Thymus (tissue), 11 donors: ENCODE measurements around the gene FBXO15. TPM values are rescaled to one million over a fixed set of nuclear protein-coding genes. Genes with fewer than 3 reads are reported as not detected.

ENCODE experiments used
- DNase-seq, 9 donors: peaks; one replicate each; pipeline ENCODE4 v3.0.0-alpha.2; 2013; ENCODE audit warnings: low spot score in 9 of 9, low read depth in 6 of 9, missing footprints in 1 of 9
- H3K27ac ChIP-seq, 2 donors: one replicate each; pipeline ENCODE4 v1.5.1; 2013; ENCODE audit warnings: control low read depth in 1 of 2, low read depth in 1 of 2, low read length in 1 of 2, mild to moderate bottlenecking in 1 of 2, moderate library complexity in 1 of 2
- H3K27me3 ChIP-seq, 2 donors: one replicate each; pipeline ENCODE4 v1.5.1; 2013; ENCODE audit warnings: low read length in 1 of 2; ENCODE audit not compliant: control insufficient read depth in 2 of 2, insufficient read depth in 1 of 2
- H3K36me3 ChIP-seq, 2 donors: one replicate each; pipeline ENCODE4 v1.5.1; 2013; ENCODE audit warnings: low read length in 1 of 2, mild to moderate bottlenecking in 1 of 2, moderate library complexity in 1 of 2; ENCODE audit not compliant: control insufficient read depth in 2 of 2, insufficient read depth in 2 of 2
- H3K4me1 ChIP-seq, 2 donors: one replicate each; pipeline ENCODE4 v1.5.1; 2013; ENCODE audit warnings: low read length in 2 of 2; ENCODE audit not compliant: control insufficient read depth in 2 of 2, insufficient read depth in 2 of 2
- H3K4me3 ChIP-seq, 2 donors: one replicate each; pipeline ENCODE4 v1.5.1; 2013; ENCODE audit warnings: low read length in 2 of 2, control low read depth in 1 of 2, mild to moderate bottlenecking in 1 of 2
- H3K9me3 ChIP-seq, 2 donors: one replicate each; pipeline ENCODE4 v1.5.1; 2013; ENCODE audit warnings: low read length in 1 of 2, mild to moderate bottlenecking in 1 of 2; ENCODE audit not compliant: control insufficient read depth in 2 of 2, insufficient read depth in 1 of 2
- WGBS: extraction: QIAGEN DNeasy Blood & Tissue Kit; methylation state at CpG from one replicate; pipeline ENCODE4 v1.1.7; 2013; 5-methylcytosine and 5-hydroxymethylcytosine counted together
- polyA plus RNA-seq: library from polyadenylated mRNA; stranded (reverse); fragments of 200-250 nt; gene quantifications from one replicate; pipeline ENCODE4 v1.2.3, GENCODE V29; 2013
- total RNA-seq: library from RNA; stranded (reverse); fragments of 120-200 nt; gene quantifications from one replicate; pipeline ENCODE4 v1.2.4, GENCODE V29; 2013
- donor health status: healthy.

FBXO15 gene
- total and polyA plus RNA-seq, 2 donors = 5.1 to 9.5 TPM

- no peak for DNase-seq
- Histone ChIP-seq H3K9me3 (no peaks in the 10 kb centered on the region), H3K4me1 (no peaks in the 10 kb centered on the region), H3K27ac (no peak overlapping the region), H3K4me3 (no peak overlapping the region), H3K36me3 (no peaks in the 10 kb centered on the region), H3K27me3 (no peaks in the 10 kb centered on the region)
- 95% methylated on average over 3 of the region's 3 CpGs for WGBS
Observed at GRCh38 chr18:74128159-74128558, 19.5 kb downstream of the FBXO15 start.

DNA sequence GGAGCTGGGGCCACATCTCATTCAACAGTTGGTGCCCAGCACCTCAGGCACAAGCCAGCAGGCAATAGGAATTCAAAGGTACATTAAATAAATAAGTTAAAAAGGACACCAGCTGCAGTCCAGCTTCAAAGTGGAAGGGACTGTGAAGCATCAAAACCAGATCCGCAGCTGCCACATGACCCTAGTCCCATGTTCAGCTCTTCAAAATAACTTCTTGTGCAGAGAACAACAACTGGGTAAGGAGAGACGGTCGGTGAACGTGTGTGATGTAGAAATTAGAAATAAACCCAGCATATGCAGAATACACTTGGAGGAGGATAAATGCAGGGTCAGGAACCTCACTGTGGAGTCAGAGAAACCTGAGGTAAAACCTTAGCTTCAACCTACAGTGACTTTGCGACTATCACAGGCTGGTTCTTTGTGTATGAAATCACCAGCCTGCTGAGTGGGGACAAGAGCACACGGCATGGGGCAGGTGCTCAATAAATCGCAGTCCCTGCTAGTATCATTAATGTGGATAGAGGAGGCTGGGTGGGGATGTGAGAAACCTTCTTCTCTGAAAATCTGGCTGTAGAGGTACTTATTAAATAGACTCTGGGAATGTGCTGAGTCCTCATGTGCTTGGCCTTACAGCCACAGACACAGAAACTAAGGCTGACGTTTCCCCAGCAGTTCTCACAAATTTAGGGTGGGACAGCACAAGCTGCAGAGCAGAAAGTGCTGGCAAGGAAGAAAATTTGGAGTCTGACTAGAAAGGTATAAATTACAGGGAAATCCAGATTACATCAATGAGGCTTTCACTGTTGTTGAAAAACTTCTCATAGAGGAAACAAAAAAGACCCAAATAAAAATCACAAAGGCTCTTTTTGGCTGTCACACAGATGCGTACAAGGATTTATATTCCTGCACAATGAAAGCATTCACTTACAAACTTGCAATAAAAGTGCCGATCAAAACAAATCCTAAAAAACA lies 20.7 kb downstream of the FBXO15 start:
- Histone ChIP-seq H3K36me3 (no peaks in the 10 kb centered on the region), H3K4me3 (no peak overlapping the region), H3K27ac (no peak overlapping the region), H3K9me3 (no peaks in the 10 kb centered on the region), H3K27me3 (no peaks in the 10 kb centered on the region), H3K4me1 (no peaks in the 10 kb centered on the region)
- 91% methylated on average over 10 of the region's 10 CpGs for WGBS
- DNase-seq = no peak

DNA sequence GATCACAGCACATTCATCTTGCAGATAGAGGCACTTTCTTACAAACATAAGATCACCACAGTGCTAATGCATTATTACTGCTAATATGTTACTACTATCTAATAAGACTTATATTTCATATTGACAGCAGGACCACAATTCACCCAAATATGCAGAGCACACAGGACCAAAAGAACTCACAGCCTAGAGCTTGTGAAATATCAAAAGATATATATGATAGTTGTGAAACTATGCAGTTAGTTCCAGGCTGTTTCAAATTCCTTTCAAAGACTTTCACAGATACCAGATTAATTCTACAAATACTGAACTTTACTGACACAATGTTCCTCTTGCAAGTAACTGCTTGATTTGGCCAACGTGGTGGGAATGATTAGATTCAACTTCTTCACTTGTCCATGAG lies 23.0 kb downstream of the FBXO15 start:
- DNase-seq = no peak
- WGBS = 82% methylated on average over 1 of the region's 1 CpG
- H3K4me3 ChIP-seq = no peak overlapping the region
- no peaks in the 10 kb centered on the region for H3K36me3 ChIP-seq
- H3K27ac ChIP-seq = no peak overlapping the region
- H3K4me1 ChIP-seq = no peaks in the 10 kb centered on the region
- H3K27me3 ChIP-seq = no peaks in the 10 kb centered on the region
- H3K9me3 ChIP-seq = no peaks in the 10 kb centered on the region

- H3K9me3 ChIP-seq = no peaks in the 10 kb centered on the region
- H3K27ac ChIP-seq = no peak overlapping the region
- 98% methylated on average over 6 of the region's 6 CpGs for WGBS
- H3K27me3 ChIP-seq = no peaks in the 10 kb centered on the region
- DNase-seq = no peak
- H3K36me3 ChIP-seq = no peaks in the 10 kb centered on the region
- H3K4me1 ChIP-seq = no peaks in the 10 kb centered on the region
- no peak overlapping the region for H3K4me3 ChIP-seq
Observed at GRCh38 chr18:74123200-74123599, 24.4 kb downstream of the FBXO15 start.

DNA sequence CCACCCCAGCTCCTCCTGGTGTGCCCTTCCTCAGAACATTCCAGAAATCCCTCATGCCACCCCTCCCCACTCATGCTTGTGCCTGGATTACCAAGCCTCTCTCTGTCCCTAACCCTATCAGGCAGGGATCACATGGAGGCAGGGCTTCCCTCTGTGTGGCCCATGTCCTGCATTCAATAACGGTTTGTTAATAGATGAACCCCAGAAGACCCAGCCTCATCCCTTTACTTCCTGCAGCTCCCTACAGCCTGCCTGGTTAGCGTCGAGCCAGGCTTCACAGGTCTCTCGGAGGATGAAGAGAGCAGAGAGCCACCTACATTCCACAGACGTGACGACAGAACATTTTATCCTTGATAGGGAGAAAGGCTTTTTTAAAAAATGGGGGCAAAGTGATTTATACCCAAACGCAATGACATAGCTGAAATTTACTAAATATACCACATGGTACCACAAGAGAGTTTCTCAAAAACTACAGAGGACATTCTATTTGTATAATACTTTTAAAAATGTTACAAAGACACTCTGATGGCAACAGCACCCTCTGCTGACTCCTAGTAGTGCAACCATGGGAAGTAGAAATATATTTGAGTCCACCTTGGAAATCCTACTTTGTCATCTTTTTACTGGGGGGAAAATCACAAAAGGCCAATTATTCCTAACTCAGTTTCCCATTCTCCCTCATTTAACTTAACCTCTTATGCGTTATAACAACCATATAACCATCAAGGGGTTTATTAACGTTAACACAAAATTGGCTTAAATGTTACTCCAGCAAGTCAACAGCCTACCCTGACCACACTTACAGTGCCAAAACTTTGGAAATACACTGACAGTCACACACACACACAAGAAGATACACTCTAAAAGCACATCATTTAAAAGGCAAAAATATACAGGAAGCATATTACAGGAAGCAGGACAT lies 30.7 kb downstream of the FBXO15 start:
- no peak overlapping the region for H3K27ac ChIP-seq
- no peaks in the 10 kb centered on the region for H3K27me3 ChIP-seq
- peak; percentile 18 to 83 (median 55) for DNase-seq
- no peaks in the 10 kb centered on the region for H3K36me3 ChIP-seq
- no peak overlapping the region for H3K4me3 ChIP-seq
- 73% methylated on average over 9 of the region's 9 CpGs for WGBS
- H3K4me1 ChIP-seq = peaks cover 3 to 10% of the 10 kb centered on the region in 2 donors
- H3K9me3 ChIP-seq = no peaks in the 10 kb centered on the region

DNA sequence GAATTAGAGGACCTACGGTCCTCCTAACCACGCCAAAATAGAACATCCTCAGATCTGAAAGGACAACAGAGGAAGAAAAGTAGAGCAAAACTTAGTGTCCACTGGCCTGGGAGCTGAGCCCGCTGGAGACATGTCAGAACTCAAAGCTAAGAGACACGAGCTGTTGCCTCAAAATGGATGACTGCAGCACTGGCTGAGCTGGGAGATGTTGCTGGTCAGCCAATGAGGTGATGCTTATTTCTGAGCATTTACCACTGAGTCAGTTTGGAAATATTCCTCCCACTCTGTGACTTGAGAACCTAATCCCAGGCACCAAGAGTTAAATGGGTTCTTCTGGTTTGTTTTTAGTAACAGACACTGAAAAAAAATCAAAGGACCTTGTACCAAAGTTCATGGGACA lies 32.6 kb downstream of the FBXO15 start:
- peaks cover 3 to 10% of the 10 kb centered on the region in 2 donors for H3K4me1 ChIP-seq
- no peaks in the 10 kb centered on the region for H3K27me3 ChIP-seq
- 95% methylated on average over 4 of the region's 4 CpGs for WGBS
- no peaks in the 10 kb centered on the region for H3K36me3 ChIP-seq
- no peak overlapping the region for H3K27ac ChIP-seq
- no peak for DNase-seq
- no peaks in the 10 kb centered on the region for H3K9me3 ChIP-seq
- no peak overlapping the region for H3K4me3 ChIP-seq

- Histone ChIP-seq H3K27me3 (no peaks in the 10 kb centered on the region), H3K9me3 (no peaks in the 10 kb centered on the region), H3K36me3 (no peaks in the 10 kb centered on the region), H3K4me1 (peaks cover 3 to 10% of the 10 kb centered on the region in 2 donors), H3K27ac (no peak overlapping the region), H3K4me3 (no peak overlapping the region)
- no peak for DNase-seq
- 98% methylated on average over 1 of the region's 1 CpG for WGBS
Observed at GRCh38 chr18:74114116-74114515, 33.5 kb downstream of the FBXO15 start.

GRCh38 chr18:74113711-74114110 lies 33.9 kb downstream of the FBXO15 start:
- Histone ChIP-seq H3K4me1 (peaks cover 3 to 10% of the 10 kb centered on the region in 2 donors), H3K9me3 (no peaks in the 10 kb centered on the region), H3K27ac (no peak overlapping the region), H3K36me3 (no peaks in the 10 kb centered on the region), H3K4me3 (no peak overlapping the region), H3K27me3 (no peaks in the 10 kb centered on the region)
- DNase-seq = peak in 2 of 9 donors; percentile 8 to 25

DNA sequence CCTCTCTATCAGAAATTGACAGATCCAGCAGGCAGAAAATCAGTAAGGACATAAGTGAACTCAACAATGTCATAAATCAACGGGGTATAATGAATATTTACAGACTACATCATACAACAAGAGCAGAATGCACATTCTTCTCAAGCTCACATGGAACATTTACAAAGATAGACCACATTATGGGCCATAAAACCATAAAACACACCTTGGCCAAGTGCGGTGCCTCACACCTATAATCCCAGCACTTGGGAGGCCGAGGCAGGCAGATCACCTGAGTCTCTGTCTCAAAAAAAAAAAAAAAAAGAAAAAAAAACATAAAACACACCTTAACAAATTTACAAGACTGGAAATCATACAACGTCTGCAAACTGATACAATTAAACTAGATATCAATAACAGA lies 36.7 kb downstream of the FBXO15 start:
- 95% methylated on average over 4 of the region's 4 CpGs for WGBS

More for the DNA sequence above, 36.7 kb downstream of the FBXO15 start:
- no peak for DNase-seq
- Histone ChIP-seq H3K9me3 (no peaks in the 10 kb centered on the region), H3K4me3 (no peak overlapping the region), H3K36me3 (no peaks in the 10 kb centered on the region), H3K4me1 (peaks cover 0 to 5% of the 10 kb centered on the region in 2 donors), H3K27ac (no peak overlapping the region), H3K27me3 (no peaks in the 10 kb centered on the region)
